Suprapubic skin (tissue), 4 donors: ENCODE results near the gene ADRB1. TPM values are rescaled to one million over a fixed set of nuclear protein-coding genes. Genes with fewer than 3 reads are reported as not detected.
A peak's percentile ranks its signal among the peaks of the same experiment; 100 is the strongest.

Experiments used
- DNase-seq, 2 donors: peaks; one replicate each; pipeline ENCODE4 v3.0.0-alpha.2; 2019; ENCODE audit warnings: low spot score in 2 of 2
- H3K27ac ChIP-seq: fragments of 200-600 bp; sonication (generic); one replicate; pipeline ENCODE4 v1.5.1; 2019
- H3K27me3 ChIP-seq: fragments of 200-600 bp; sonication (generic); one replicate; pipeline ENCODE4 v1.5.1; 2019
- H3K36me3 ChIP-seq: fragments of 200-600 bp; sonication (generic); one replicate; pipeline ENCODE4 v1.5.1; 2019
- H3K4me1 ChIP-seq: fragments of 200-600 bp; sonication (generic); one replicate; pipeline ENCODE4 v1.5.1; 2019
- H3K4me3 ChIP-seq: fragments of 200-600 bp; sonication (generic); one replicate; pipeline ENCODE4 v1.5.1; 2019; ENCODE audit warnings: mild to moderate bottlenecking
- H3K9me3 ChIP-seq: fragments of 200-600 bp; sonication (generic); one replicate; pipeline ENCODE4 v1.5.1; 2019
- EP300 ChIP-seq: sonication (generic); formaldehyde crosslinking; IDR thresholded peaks from one replicate; pipeline ENCODE4 v1.6.1; 2017; ENCODE audit warnings: antibody characterized with exemption
- POLR2A ChIP-seq, 2 donors: fragments of 450-650 bp; IDR thresholded peaks; one replicate each; pipeline ENCODE4 v1.6.1; 2017; ENCODE audit warnings: antibody characterized with exemption in 2 of 2, mild to moderate bottlenecking in 2 of 2, moderate library complexity in 2 of 2
- POLR2AphosphoS5 ChIP-seq, 3 donors: sonication (generic); formaldehyde crosslinking; IDR thresholded peaks; one replicate each; pipeline ENCODE4 v1.6.1; 2017; ENCODE audit warnings: antibody characterized with exemption in 3 of 3
- WGBS: methylation state at CpG from one replicate; pipeline ENCODE4 v1.1.5; 2018; 5-methylcytosine and 5-hydroxymethylcytosine counted together
- total RNA-seq, 4 donors: library from RNA; depleted of rRNA; stranded (reverse); fragments of >200 nt; gene quantifications; one replicate each; pipeline ENCODE4 v1.1.0, GENCODE V29; 2016
- TF ChIP-seq, protein P1 (sequence below), 2 donors: fragments of 200-600 bp in 1 of 2; fragments of 450-650 bp in 1 of 2; sonication (generic) in 1 of 2; IDR thresholded peaks; one replicate each; pipeline ENCODE4 v1.5.1; 2016 to 2019; ENCODE audit warnings: antibody characterized with exemption in 2 of 2, mild to moderate bottlenecking in 1 of 2, moderate library complexity in 1 of 2

Gene ADRB1
- total RNA-seq, 4 donors from 2014 or later = 0.56 to 1.4 (median 1.1) TPM

DNA sequence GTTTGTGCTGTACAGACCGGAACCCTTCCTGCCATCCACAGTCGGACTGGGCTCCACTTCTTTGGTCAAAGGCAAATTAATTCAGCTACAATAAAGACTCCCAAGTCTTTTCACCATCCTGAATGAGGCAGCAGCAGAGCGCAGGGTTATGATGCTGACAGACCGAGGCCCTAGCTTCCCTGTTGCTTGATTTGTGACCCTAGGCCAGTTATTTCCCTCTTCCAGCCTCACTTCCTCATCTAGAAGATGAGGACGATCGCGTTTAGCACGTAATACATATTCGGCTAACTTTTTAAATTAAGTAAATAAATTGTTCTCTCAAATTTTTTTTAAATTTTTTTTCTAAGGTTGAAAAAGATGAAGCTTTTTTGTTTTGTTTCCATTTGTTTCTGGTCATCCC lies 18.1 kb downstream of the ADRB1 start:
- no peaks in the 10 kb centered on the region for H3K9me3 ChIP-seq
- 93% methylated on average over 9 of the region's 9 CpGs for WGBS
- TF ChIP-seq, protein P1, sequence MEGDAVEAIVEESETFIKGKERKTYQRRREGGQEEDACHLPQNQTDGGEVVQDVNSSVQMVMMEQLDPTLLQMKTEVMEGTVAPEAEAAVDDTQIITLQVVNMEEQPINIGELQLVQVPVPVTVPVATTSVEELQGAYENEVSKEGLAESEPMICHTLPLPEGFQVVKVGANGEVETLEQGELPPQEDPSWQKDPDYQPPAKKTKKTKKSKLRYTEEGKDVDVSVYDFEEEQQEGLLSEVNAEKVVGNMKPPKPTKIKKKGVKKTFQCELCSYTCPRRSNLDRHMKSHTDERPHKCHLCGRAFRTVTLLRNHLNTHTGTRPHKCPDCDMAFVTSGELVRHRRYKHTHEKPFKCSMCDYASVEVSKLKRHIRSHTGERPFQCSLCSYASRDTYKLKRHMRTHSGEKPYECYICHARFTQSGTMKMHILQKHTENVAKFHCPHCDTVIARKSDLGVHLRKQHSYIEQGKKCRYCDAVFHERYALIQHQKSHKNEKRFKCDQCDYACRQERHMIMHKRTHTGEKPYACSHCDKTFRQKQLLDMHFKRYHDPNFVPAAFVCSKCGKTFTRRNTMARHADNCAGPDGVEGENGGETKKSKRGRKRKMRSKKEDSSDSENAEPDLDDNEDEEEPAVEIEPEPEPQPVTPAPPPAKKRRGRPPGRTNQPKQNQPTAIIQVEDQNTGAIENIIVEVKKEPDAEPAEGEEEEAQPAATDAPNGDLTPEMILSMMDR (IDR thresholded peaks at IDR 0.05) = no peak
- no peak for TF ChIP-seq EP300
- H3K27ac ChIP-seq = no peak overlapping the region
- H3K36me3 ChIP-seq = no peaks in the 10 kb centered on the region
- peaks cover 21% of the 10 kb centered on the region for H3K4me1 ChIP-seq
- no peak overlapping the region for H3K4me3 ChIP-seq
- no peaks in the 10 kb centered on the region for H3K27me3 ChIP-seq
- DNase-seq = no peak

DNA sequence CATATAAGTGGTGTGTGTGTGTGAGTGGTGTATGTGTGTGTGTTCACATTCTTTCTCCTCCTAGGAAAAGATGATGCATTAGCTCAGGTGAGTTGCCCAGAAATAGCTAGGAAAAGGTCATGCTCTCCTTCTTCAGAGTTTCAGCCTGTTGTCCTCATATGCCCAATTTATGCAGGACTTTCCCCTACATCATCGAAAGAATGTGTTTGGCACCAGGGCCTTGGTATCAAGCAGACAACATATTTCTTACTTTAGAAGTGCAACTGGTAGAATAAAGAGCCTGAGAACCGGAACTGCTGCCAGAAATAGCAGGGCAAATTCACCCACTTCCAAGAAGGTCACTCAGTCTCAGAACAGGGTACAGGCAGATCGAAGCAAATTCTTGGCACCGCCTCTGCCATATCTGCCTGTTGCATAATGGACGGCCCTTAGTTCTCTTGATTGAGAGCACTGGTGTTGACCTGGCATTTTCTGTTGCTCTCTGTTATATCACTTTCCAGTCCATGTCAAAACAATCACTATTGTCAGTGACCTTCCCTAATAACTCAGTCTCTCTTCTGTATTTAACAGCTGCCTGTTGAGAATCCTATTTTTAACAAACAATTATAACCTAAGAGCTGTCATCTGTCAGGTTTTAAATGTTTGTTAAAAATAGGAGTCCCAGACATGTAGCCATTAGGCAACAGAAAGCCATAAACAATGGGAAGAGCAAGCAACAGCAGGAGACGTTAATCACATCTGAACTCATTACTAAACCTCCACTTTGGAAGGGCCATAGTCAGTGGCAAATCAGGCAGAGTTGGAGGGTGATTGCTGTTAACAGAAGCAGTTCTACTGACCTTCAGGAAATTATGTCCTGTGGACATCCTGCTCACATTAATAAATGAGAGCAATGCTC lies 20.7 kb downstream of the ADRB1 start:
- peaks cover 37% of the 10 kb centered on the region for H3K4me1 ChIP-seq
- H3K36me3 ChIP-seq = no peaks in the 10 kb centered on the region
- 60% methylated on average over 6 of the region's 6 CpGs for WGBS
- DNase-seq = no peak
- H3K27ac ChIP-seq = no peak overlapping the region
- no peak overlapping the region for H3K4me3 ChIP-seq
- no peaks in the 10 kb centered on the region for H3K9me3 ChIP-seq
- TF ChIP-seq POLR2A (IDR thresholded peaks at IDR 0.05) = no peak
- no peaks in the 10 kb centered on the region for H3K27me3 ChIP-seq

DNA sequence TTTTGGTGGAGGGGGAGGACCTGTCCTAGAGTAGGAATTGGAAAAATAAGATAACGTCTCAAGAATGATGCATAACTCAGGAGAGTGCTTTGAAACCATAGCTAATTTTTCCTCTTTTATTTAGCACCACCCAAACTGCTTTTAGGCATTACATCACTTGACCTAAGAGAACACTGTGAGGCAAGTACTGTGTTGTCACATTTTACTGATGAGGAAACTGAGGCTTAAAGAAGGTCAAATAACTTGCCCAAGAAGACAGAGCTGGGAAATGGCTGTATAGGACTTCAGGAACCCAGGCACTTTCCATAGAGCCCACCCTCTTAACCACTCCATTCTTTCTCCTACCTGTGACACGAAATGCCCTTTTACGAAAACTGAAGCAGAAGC lies 21.4 kb downstream of the ADRB1 start:
- TF ChIP-seq POLR2AphosphoS5 (IDR thresholded peaks at IDR 0.05) (no peak), EP300 (no peak), POLR2A (IDR thresholded peaks at IDR 0.05) (no peak)
- TF ChIP-seq, protein P1 (IDR thresholded peaks at IDR 0.05) = no peak
- 94% methylated on average over 3 of the region's 3 CpGs for WGBS
- DNase-seq = no peak
- peaks cover 37% of the 10 kb centered on the region for H3K4me1 ChIP-seq
- H3K27ac ChIP-seq = no peak overlapping the region
- no peaks in the 10 kb centered on the region for H3K9me3 ChIP-seq
- no peaks in the 10 kb centered on the region for H3K36me3 ChIP-seq
- H3K4me3 ChIP-seq = no peak overlapping the region
- no peaks in the 10 kb centered on the region for H3K27me3 ChIP-seq

DNA sequence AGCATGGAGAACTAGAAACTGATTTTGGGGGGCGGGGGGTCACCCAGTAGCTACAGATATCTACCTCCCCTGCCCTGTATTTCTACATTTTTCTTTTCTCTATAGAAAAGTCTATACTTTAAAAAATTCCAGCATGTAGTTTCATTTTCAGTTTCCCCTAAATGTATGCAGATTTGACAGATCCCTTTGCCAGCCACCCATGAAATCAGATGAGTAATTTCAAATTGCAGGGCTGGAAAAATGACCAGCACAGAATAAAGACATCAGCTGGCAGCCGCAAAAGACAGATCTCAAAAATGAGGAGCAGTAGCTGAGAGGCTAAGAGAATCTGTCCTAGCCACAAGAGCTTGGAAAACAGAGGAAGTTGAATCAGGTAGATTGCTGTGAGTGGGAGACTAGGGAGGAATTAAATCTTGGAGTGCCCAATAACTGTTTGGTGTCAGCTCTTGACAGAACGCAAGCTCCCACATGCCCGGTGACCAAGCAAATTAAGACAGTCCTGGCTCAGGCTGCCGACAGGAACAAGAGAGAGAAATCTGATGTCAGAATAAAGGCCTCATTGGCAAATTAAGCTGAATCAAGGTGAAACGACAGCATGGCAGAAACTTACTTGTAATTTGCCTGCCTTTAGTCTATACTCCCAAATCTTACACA lies 24.5 kb downstream of the ADRB1 start:
- 39% methylated on average over 6 of the region's 6 CpGs for WGBS

DNA sequence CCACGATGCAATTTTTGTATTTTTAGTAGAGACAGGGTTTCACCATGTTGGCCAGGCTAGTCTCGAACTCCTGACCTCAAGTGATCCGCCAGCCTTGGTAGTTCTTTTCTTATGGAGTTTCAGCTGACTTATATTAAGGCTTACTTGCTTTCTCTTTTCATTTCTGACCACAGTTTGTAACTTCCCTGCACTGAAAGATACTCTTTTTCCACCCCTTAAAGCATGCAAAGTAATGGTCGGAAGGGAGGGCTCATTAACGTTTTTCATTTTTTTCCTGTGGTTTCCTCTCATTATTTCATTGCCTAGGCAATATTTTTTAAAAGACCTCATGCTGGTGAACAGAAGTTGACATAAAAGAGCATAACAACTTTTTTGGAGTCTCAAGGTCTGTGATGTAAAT lies 27.0 kb downstream of the ADRB1 start:
- no peaks in the 10 kb centered on the region for H3K9me3 ChIP-seq
- WGBS = 70% methylated on average over 5 of the region's 5 CpGs
- TF ChIP-seq POLR2A (IDR thresholded peaks at IDR 0.05) (no peak), EP300 (no peak), POLR2AphosphoS5 (IDR thresholded peaks at IDR 0.05) (no peak)
- TF ChIP-seq, protein P1 (IDR thresholded peaks at IDR 0.05) = no peak
- H3K27ac ChIP-seq = no peak overlapping the region
- no peak for DNase-seq
- H3K4me1 ChIP-seq = peaks cover 21% of the 10 kb centered on the region
- no peak overlapping the region for H3K4me3 ChIP-seq
- H3K36me3 ChIP-seq = no peaks in the 10 kb centered on the region
- no peaks in the 10 kb centered on the region for H3K27me3 ChIP-seq

More for the DNA sequence above, 24.5 kb downstream of the ADRB1 start:
- H3K4me1 ChIP-seq = peaks cover 21% of the 10 kb centered on the region
- peak overlapping the region; percentile 20 for H3K27ac ChIP-seq
- no peaks in the 10 kb centered on the region for H3K36me3 ChIP-seq
- TF ChIP-seq, protein P1 (IDR thresholded peaks at IDR 0.05) = no peak
- TF ChIP-seq EP300 = no peak
- TF ChIP-seq POLR2A (IDR thresholded peaks at IDR 0.05) = no peak
- no peak for TF ChIP-seq POLR2AphosphoS5 (IDR thresholded peaks at IDR 0.05)
- H3K4me3 ChIP-seq = no peak overlapping the region
- no peaks in the 10 kb centered on the region for H3K27me3 ChIP-seq
- H3K9me3 ChIP-seq = no peaks in the 10 kb centered on the region
- no peak for DNase-seq
